Skeletal muscle tissue (tissue), 4 donors: ENCODE data around the gene CFAP107. TPM values are rescaled to one million over a fixed set of nuclear protein-coding genes. Genes with fewer than 3 reads are reported as not detected.
"Not testable (repeated sequence)": the region's sequence is repeated elsewhere in the genome, so short reads cannot be mapped to it uniquely, and the experiment has no call there.

ENCODE experiments used
- H3K27ac ChIP-seq: one replicate; pipeline ENCODE4 v1.7.0; 2013; ENCODE audit warnings: mild to moderate bottlenecking, low read depth, low read length, inconsistent platforms
- H3K27me3 ChIP-seq, 3 donors: one replicate each; pipeline ENCODE4 v1.7.0; 2013; ENCODE audit warnings: low read length in 3 of 3; ENCODE audit not compliant: control insufficient read depth in 3 of 3, insufficient read depth in 3 of 3
- H3K36me3 ChIP-seq, 3 donors: one replicate each; pipeline ENCODE4 v1.7.0; 2013; ENCODE audit warnings: low read length in 3 of 3; ENCODE audit not compliant: control insufficient read depth in 3 of 3, insufficient read depth in 3 of 3
- H3K4me1 ChIP-seq, 3 donors: one replicate each; pipeline ENCODE4 v1.7.0; 2013; ENCODE audit warnings: low read length in 3 of 3, mild to moderate bottlenecking in 3 of 3; ENCODE audit not compliant: control insufficient read depth in 3 of 3, insufficient read depth in 3 of 3
- H3K4me3 ChIP-seq, 3 donors: one replicate each; pipeline ENCODE4 v1.7.0; 2013; ENCODE audit warnings: low read length in 3 of 3
- H3K9ac ChIP-seq, 3 donors: one replicate each; pipeline ENCODE4 v1.7.0; 2013; ENCODE audit warnings: low read length in 3 of 3, mild to moderate bottlenecking in 3 of 3, moderate library complexity in 2 of 3, low read depth in 1 of 3
- H3K9me3 ChIP-seq, 3 donors: one replicate each; pipeline ENCODE4 v1.7.0; 2013; ENCODE audit warnings: low read length in 3 of 3; ENCODE audit not compliant: control insufficient read depth in 3 of 3
- total RNA-seq: library from RNA; depleted of rRNA; stranded (reverse); fragments of >200 nt; gene quantifications from one replicate; pipeline ENCODE4 v1.2.3, GENCODE V29; 2014
- donor health status: Osteomylitis.

CFAP107 gene
- total RNA-seq, 1 donor from 2014 or later: under 0.01 TPM

DNA sequence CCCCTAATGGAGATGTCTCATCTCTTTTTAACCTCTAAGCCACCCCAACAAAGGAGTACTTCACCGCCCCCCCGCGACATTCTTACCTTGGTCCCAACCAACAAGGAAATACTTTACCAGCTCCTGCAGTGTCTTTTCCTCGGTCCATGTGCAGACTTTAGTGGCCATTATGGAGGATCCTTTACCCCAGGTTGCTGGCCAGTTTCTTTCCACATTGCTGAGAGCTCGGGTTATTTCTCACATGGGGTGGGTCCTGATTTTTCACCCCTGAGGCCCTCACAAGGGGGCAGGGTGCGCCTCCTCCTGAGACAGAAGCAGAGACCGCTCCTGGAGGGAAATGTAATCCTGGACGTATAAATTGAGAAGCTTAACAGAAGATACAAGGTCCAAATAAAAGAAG, 33.1 kb upstream of the CFAP107 start:
- no peak overlapping the region for H3K4me3 ChIP-seq
- no peaks in the 10 kb centered on the region for H3K4me1 ChIP-seq
- H3K36me3 ChIP-seq: no peaks in the 10 kb centered on the region
- no peaks in the 10 kb centered on the region for H3K9me3 ChIP-seq
- H3K27me3 ChIP-seq: peaks cover 0 to 5% (median 4%) of the 10 kb centered on the region in 3 donors
- no peak overlapping the region for H3K9ac ChIP-seq
- no peak overlapping the region for H3K27ac ChIP-seq

DNA sequence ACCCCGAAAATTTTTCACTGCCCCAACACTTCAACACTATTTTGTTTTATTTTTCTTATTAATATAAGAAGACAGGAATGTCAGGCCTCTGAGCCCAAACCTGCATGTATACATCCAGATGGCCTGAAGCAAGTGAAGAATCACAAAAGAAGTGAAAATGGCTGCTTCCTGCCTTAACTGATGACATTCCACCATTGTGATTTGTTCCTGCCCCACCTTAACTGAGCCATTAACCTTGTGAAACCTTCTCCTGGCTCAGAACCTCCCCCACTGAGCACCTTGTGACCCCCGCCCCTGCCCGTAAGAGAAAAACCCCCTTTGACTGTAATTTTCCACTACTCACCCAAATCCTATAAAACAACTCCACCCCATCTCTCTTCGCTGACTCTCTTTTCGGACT, 32.3 kb upstream of the CFAP107 start:
- not testable (repeated sequence) for H3K9ac ChIP-seq, H3K4me3 ChIP-seq, H3K27ac ChIP-seq, H3K9me3 ChIP-seq, H3K4me1 ChIP-seq, H3K36me3 ChIP-seq, H3K27me3 ChIP-seq

DNA sequence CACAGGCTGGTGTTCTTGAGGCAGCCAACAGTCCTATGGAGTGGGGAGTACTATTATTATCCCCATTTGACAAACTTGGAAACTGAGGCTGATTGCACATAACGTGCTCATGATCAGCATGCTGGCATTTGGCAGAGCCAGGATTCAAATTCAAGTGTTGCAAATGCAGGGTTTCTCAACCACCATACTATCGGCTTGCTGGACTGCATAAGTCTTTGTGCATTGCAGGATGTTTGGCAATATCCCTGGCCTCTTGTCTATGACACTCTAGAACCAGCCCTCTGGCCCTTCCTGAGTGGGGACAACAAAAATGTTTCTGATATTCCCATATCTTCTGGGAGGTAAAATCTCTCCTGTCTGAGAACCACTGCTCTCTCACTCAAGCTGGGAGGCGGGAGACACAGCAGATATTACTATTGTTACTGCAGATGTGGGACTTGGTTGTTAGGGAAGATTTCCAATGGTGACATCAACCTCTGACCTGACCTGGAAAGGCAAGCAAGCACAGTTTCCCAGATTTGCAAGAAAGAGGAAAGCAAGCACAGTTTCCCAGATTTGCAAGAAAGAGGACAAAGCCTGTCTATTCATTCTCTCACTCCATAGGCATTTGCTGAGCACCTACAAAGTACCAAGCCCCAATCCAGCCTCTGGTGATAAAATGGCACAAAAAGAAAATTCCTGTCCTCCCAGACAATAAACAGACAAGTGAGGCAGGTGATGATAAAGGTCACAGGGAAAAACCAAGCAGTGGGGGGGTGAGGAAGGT, 31.1 kb upstream of the CFAP107 start:
- H3K36me3 ChIP-seq: no peaks in the 10 kb centered on the region
- H3K9ac ChIP-seq: no peak overlapping the region
- H3K27me3 ChIP-seq: peaks cover 0 to 5% (median 4%) of the 10 kb centered on the region in 3 donors
- no peaks in the 10 kb centered on the region for H3K9me3 ChIP-seq
- no peaks in the 10 kb centered on the region for H3K4me1 ChIP-seq
- no peak overlapping the region for H3K27ac ChIP-seq
- H3K4me3 ChIP-seq: no peak overlapping the region

GRCh38 chr1:12715896-12716437, 30.0 kb upstream of the CFAP107 start, which contains the start of gene AADACL3:
AADACL3 (plus strand) TSS chr1:12716110; CDS start chr1:12716177, 67 bp downstream.
- Histone ChIP-seq H3K36me3 (no peaks in the 10 kb centered on the region), H3K9me3 (no peaks in the 10 kb centered on the region), H3K4me1 (no peaks in the 10 kb centered on the region)

DNA sequence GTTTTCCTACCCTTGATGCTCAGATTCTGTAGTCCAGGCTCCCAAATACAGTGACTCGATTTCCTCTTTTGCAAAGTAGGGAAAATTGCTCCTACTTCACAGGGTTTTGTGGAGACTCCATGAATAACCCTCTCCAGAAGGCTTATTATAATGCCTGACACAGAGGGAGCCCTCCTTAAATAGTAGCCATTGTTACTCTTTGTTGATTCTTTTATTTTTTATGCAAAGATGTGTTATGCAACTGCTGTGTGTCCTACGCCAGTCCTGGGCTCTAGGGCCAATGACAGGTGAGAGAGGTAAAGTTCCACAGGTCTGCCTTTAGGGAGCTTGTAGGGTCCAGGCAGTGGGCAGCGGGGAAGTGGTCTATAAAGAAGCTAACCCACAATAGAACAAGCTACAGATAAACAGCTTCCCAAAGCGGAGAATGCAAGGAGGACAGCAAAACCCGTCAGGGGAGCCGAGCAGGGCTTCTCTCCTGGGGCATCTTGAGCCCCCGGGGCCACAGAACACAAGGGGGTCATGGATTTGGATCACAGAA, 28.6 kb upstream of the CFAP107 start:
- Histone ChIP-seq H3K27me3 (peaks cover 0 to 5% (median 4%) of the 10 kb centered on the region in 3 donors), H3K36me3 (no peaks in the 10 kb centered on the region), H3K27ac (no peak overlapping the region), H3K4me1 (no peaks in the 10 kb centered on the region), H3K9ac (no peak overlapping the region), H3K4me3 (no peak overlapping the region), H3K9me3 (no peaks in the 10 kb centered on the region)

More at GRCh38 chr1:12715896-12716437, 30.0 kb upstream of the CFAP107 start, which contains the start of gene AADACL3:
- Histone ChIP-seq H3K9ac (no peak within 1 kb of the TSS), H3K27me3 (peaks cover 0 to 5% (median 4%) of the 10 kb centered on the region in 3 donors), H3K27ac (no peak within 1 kb of the TSS), H3K4me3 (no peak within 1 kb of the TSS)

- H3K4me1 ChIP-seq: no peaks in the 10 kb centered on the region
- no peak overlapping the region for H3K9ac ChIP-seq
- no peak overlapping the region for H3K4me3 ChIP-seq
- H3K27ac ChIP-seq: no peak overlapping the region
- no peaks in the 10 kb centered on the region for H3K36me3 ChIP-seq
- H3K9me3 ChIP-seq: peaks cover 0 to 2% (median 0%) of the 10 kb centered on the region in 3 donors
- H3K27me3 ChIP-seq: peaks cover 0 to 6% (median 3%) of the 10 kb centered on the region in 3 donors
These were observed 23.4 kb upstream of the CFAP107 start for GRCh38 chr1:12722626-12723025.

- H3K27me3 ChIP-seq: peaks cover 0 to 5% (median 4%) of the 10 kb centered on the region in 3 donors
- peaks cover 0 to 9% (median 2%) of the 10 kb centered on the region in 3 donors for H3K9me3 ChIP-seq
- H3K36me3 ChIP-seq: no peaks in the 10 kb centered on the region
- no peak overlapping the region for H3K4me3 ChIP-seq
- no peaks in the 10 kb centered on the region for H3K4me1 ChIP-seq
- no peak overlapping the region for H3K27ac ChIP-seq
- H3K9ac ChIP-seq: no peak overlapping the region
These were observed 17.6 kb upstream of the CFAP107 start for GRCh38 chr1:12728391-12728790.

DNA sequence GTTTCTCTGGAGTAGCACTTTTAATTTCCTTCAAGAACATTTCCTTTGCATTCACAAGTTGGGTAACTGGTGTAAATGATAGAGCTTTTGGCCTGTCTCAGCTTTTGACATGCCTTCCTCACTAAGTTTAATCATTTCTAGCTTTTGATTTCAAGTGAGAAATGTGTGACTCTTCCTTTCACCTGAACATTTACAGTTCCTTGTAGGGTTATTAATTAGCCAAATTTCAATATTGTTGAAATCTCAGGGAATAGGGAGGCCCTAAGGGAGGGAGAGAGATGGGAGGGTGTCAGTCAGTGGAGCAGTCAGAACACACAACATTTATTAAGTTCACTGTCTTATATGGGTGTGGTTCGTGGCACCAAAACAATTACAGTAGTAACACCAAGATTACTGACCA, 15.8 kb upstream of the CFAP107 start:
- H3K4me1 ChIP-seq: no peaks in the 10 kb centered on the region
- H3K27me3 ChIP-seq: peaks cover 0 to 5% (median 4%) of the 10 kb centered on the region in 3 donors
- peaks cover 0 to 9% (median 2%) of the 10 kb centered on the region in 3 donors for H3K9me3 ChIP-seq
- H3K36me3 ChIP-seq: no peaks in the 10 kb centered on the region
- no peak overlapping the region for H3K9ac ChIP-seq
- H3K27ac ChIP-seq: no peak overlapping the region
- no peak overlapping the region for H3K4me3 ChIP-seq

GRCh38 chr1:12731084-12731483, 14.9 kb upstream of the CFAP107 start:
- H3K4me1 ChIP-seq, H3K4me3 ChIP-seq, H3K9ac ChIP-seq, H3K9me3 ChIP-seq, H3K27ac ChIP-seq, H3K27me3 ChIP-seq, H3K36me3 ChIP-seq: not testable (repeated sequence)

- Histone ChIP-seq H3K27me3 (no peaks in the 10 kb centered on the region), H3K36me3 (no peaks in the 10 kb centered on the region), H3K9me3 (peaks cover 0 to 3% (median 0%) of the 10 kb centered on the region in 3 donors), H3K9ac (no peak overlapping the region), H3K4me1 (no peaks in the 10 kb centered on the region), H3K4me3 (no peak overlapping the region), H3K27ac (no peak overlapping the region)
These were observed 11.3 kb upstream of the CFAP107 start for GRCh38 chr1:12734651-12735050.
